ENCODE data around the gene MDP1.
"Not testable (repeated sequence)": the region's sequence is repeated elsewhere in the genome, so short reads cannot be mapped to it uniquely, and the experiment has no call there.

DNA sequence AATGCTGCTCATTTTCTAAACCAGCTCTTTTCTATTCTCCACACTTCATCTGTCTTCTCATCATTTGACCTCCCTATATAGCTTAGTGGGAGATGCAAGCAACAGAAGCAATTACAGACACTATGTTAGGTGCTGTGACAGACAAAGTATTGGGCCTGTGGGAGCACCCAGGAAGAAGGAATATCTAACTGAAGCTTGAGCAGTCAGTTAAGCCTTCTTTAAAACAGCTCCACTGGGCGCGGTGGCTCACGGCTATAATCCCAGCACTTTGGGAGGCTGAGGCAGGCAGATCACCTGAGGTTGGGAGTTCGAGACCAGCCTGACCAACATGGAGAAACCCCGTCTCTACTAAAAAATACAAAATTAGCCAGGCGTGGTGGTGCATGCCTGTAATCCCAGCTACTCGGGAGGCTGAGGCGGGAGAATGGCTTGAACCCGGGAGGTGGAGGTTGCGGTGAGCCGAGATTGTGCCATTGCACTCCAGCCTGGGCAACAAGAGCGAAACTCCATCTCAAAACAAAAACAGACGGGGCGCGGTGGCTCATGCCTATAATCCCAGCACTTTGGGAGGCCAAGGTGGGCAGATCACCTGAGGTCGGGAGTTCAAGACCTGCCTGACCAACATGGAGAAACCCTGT is 12.5 kb downstream of the MDP1 start:
- TF ChIP-seq, protein P1, sequence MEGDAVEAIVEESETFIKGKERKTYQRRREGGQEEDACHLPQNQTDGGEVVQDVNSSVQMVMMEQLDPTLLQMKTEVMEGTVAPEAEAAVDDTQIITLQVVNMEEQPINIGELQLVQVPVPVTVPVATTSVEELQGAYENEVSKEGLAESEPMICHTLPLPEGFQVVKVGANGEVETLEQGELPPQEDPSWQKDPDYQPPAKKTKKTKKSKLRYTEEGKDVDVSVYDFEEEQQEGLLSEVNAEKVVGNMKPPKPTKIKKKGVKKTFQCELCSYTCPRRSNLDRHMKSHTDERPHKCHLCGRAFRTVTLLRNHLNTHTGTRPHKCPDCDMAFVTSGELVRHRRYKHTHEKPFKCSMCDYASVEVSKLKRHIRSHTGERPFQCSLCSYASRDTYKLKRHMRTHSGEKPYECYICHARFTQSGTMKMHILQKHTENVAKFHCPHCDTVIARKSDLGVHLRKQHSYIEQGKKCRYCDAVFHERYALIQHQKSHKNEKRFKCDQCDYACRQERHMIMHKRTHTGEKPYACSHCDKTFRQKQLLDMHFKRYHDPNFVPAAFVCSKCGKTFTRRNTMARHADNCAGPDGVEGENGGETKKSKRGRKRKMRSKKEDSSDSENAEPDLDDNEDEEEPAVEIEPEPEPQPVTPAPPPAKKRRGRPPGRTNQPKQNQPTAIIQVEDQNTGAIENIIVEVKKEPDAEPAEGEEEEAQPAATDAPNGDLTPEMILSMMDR (IDR thresholded peaks at IDR 0.05) = not testable (repeated sequence)
- not testable (repeated sequence) for TF ChIP-seq POLR2A, EP300, POLR2AphosphoS5 (IDR thresholded peaks at IDR 0.05)
